ENCODE results near the gene ZFP36L2. TPM values are rescaled to one million over a fixed set of nuclear protein-coding genes. Genes with fewer than 3 reads are reported as not detected.

The ZFP36L2 gene
- total RNA-seq, 1 donor from 2014 or later, result 206 TPM

DNA sequence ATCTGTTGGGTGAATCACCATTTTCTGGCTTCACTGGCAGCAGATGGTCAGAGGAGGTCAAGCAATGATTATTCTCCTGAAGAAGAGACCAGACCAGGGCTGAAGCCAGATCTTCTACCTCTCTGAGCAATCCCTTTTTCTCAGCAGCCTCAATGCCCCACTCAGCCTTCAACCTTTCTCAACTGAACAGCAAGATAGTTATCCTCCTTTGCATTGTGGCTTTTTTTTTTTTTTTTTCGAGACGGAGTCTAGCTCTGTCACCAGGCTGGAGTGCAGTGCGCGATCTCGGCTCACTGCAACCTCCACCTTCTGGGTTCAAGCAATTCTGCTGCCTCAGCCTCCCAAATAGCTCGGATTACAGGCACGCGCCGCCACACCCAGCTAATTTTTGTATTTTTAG lies 50.5 kb downstream of the ZFP36L2 start:
- TF ChIP-seq, protein P1, sequence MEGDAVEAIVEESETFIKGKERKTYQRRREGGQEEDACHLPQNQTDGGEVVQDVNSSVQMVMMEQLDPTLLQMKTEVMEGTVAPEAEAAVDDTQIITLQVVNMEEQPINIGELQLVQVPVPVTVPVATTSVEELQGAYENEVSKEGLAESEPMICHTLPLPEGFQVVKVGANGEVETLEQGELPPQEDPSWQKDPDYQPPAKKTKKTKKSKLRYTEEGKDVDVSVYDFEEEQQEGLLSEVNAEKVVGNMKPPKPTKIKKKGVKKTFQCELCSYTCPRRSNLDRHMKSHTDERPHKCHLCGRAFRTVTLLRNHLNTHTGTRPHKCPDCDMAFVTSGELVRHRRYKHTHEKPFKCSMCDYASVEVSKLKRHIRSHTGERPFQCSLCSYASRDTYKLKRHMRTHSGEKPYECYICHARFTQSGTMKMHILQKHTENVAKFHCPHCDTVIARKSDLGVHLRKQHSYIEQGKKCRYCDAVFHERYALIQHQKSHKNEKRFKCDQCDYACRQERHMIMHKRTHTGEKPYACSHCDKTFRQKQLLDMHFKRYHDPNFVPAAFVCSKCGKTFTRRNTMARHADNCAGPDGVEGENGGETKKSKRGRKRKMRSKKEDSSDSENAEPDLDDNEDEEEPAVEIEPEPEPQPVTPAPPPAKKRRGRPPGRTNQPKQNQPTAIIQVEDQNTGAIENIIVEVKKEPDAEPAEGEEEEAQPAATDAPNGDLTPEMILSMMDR (IDR thresholded peaks at IDR 0.05), result no peak
- TF ChIP-seq POLR2A (IDR thresholded peaks at IDR 0.05) (no peak), POLR2AphosphoS5 (IDR thresholded peaks at IDR 0.05; ENCODE audit: insufficient read depth in 1 of 2, low read depth in 1 of 2) (no peak)
- intact Hi-C loops (cut with DNase I), result no loop called here
- Histone ChIP-seq H3K4me1 (peaks cover 33% of the 10 kb centered on the region), H3K27ac (no peak overlapping the region), H3K27me3 (no peaks in the 10 kb centered on the region), H3K36me3 (no peaks in the 10 kb centered on the region), H3K4me3 (no peak overlapping the region), H3K9me3 (peaks cover 11% of the 10 kb centered on the region)
- no peak for DNase-seq (ENCODE audit: extremely low spot score in 2 of 2)

DNA sequence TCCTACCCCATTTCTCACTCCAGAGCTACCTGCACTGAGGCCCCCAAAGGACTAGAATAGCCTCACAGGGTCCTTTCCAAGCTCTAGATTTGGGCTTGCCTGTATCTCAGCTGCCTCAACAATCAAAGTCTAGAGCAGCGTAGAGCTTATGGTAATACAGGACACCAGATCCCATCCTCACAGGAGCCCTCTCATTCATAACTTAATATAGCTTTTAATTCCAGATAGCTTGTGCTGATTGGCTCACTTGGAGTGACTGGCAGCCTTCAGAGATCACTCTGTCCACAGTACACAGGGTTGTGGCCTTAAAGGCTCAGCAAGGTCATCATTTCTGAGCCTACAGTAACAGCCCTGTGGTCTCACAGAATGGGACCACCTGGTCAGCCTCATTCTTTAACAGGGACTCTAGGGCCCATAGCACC lies 51.4 kb downstream of the ZFP36L2 start:
- no peaks in the 10 kb centered on the region for H3K36me3 ChIP-seq
- H3K27me3 ChIP-seq, result no peaks in the 10 kb centered on the region
- H3K4me1 ChIP-seq, result peaks cover 32% of the 10 kb centered on the region
- peak overlapping the region; percentile 43 for H3K27ac ChIP-seq
- no peak overlapping the region for H3K4me3 ChIP-seq
- TF ChIP-seq, protein P1 (IDR thresholded peaks at IDR 0.05), result no peak
- TF ChIP-seq POLR2A (IDR thresholded peaks at IDR 0.05) (no peak), POLR2AphosphoS5 (IDR thresholded peaks at IDR 0.05; ENCODE audit: insufficient read depth in 1 of 2, low read depth in 1 of 2) (no peak)
- intact Hi-C loops (cut with DNase I), result no loop called here
- no peak for DNase-seq (ENCODE audit: extremely low spot score in 2 of 2)
- H3K9me3 ChIP-seq, result peaks cover 11% of the 10 kb centered on the region

DNA sequence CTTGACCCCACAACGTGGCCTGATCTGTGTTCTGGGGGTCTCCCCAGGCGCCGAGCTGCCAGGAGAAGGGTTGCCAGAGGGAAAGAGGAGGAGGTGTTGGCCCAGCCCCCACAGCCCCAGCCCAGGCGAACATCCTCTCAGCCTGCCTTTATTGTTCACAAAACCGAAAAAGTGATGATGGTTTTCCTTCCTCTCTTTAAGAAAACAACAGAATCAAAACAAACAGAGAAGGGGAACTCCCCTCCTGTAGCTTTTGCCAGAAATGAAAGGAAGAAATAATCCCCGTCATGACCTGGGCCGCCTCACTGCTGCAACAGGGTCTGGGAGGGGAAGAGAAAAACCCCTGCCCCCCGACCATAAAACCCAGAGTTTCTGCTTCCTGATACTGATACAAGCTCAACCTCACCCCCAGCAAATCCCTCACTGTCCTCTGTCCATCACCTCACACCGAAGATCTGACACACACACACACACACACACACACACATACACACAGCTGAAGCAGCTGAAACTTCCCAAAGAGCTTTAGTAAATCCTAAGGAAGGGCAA lies 52.0 kb downstream of the ZFP36L2 start:
- Histone ChIP-seq H3K9me3 (peaks cover 11% of the 10 kb centered on the region), H3K27me3 (no peaks in the 10 kb centered on the region), H3K36me3 (no peaks in the 10 kb centered on the region), H3K27ac (peak overlapping the region; percentile 56), H3K4me3 (no peak overlapping the region), H3K4me1 (peaks cover 32% of the 10 kb centered on the region)
- intact Hi-C loops (cut with DNase I), result no loop called here
- peak; percentile 18 to 46 for TF ChIP-seq POLR2AphosphoS5 (IDR thresholded peaks at IDR 0.05; ENCODE audit: insufficient read depth in 1 of 2, low read depth in 1 of 2)
- TF ChIP-seq POLR2A (IDR thresholded peaks at IDR 0.05), result no peak
- no peak for DNase-seq (ENCODE audit: extremely low spot score in 2 of 2)

Data from vagina (tissue), 2 donors.